Activated CD4-positive, alpha-beta T cell treated with anti-CD3 and anti-CD28 coated beads, Interleukin-2, Interleukin-6, amounts not matched to agents 100 ng/mL and 50 ng/mL, durations not matched to agents 16 hours and 8 hours (primary cell): ENCODE data around the gene MAP3K20.
A peak's percentile ranks its signal among the peaks of the same experiment; 100 is the strongest.
"Not testable (repeated sequence)": the region's sequence is repeated elsewhere in the genome, so short reads cannot be mapped to it uniquely, and the experiment has no call there.

Source experiments
- DNase-seq: peaks from one replicate; pipeline ENCODE4 v3.0.0-alpha.2; 2020

MAP3K20 gene

GRCh38 chr2:173286153-173286809, 210.6 kb downstream of the MAP3K20 start:
- DNase-seq, result peak; percentile 81

GRCh38 chr2:173287594-173287993, 211.9 kb downstream of the MAP3K20 start:
- DNase-seq, result no peak

- DNase-seq, result peak; percentile 78
These were observed 212.9 kb downstream of the MAP3K20 start for GRCh38 chr2:173288561-173288960.

GRCh38 chr2:173290046-173290445, 214.4 kb downstream of the MAP3K20 start:
- DNase-seq, result no peak

- DNase-seq, result no peak
These were observed 214.9 kb downstream of the MAP3K20 start for GRCh38 chr2:173290518-173290917.

- DNase-seq, result no peak
These were observed 215.8 kb downstream of the MAP3K20 start for GRCh38 chr2:173291412-173291811.

GRCh38 chr2:173296235-173296634, 220.6 kb downstream of the MAP3K20 start:
- no peak for DNase-seq

GRCh38 chr2:173298536-173299097, 223.0 kb downstream of the MAP3K20 start:
- no peak for DNase-seq

GRCh38 chr2:173299764-173300163, 224.1 kb downstream of the MAP3K20 start:
- no peak for DNase-seq

GRCh38 chr2:173300458-173300857, 224.8 kb downstream of the MAP3K20 start:
- DNase-seq, result no peak

GRCh38 chr2:173301549-173301948, 225.9 kb downstream of the MAP3K20 start:
- DNase-seq, result not testable (repeated sequence)

- DNase-seq, result no peak
These were observed 229.7 kb downstream of the MAP3K20 start for GRCh38 chr2:173305303-173305702.

- DNase-seq, result no peak
These were observed 231.6 kb downstream of the MAP3K20 start for GRCh38 chr2:173307293-173307692.

- not testable (repeated sequence) for DNase-seq
These were observed 233.7 kb downstream of the MAP3K20 start for GRCh38 chr2:173309370-173309769.

- DNase-seq, result no peak
These were observed 236.4 kb downstream of the MAP3K20 start for GRCh38 chr2:173311844-173312606.
